GM13977 (cell line): Measurements from ENCODE around the gene MLN.

Source experiments
- DNase-seq: peaks from one replicate; pipeline ENCODE4 v3.0.0; 2012; ENCODE audit warnings: low spot score
- in situ Hi-C: fragments of 300-500 bp; cut with MboI; formaldehyde crosslinking; loops from one replicate; pipeline ENCODE4 v1.12.0; 2022; ENCODE audit warnings: low sequenced_read_pairs, low pct_unique_long_range_greater_than_20kb, mixed read lengths, inconsistent platforms; ENCODE audit not compliant: unreplicated experiment
- TF ChIP-seq, protein P1 (sequence below): IDR thresholded peaks from 2 replicates; pipeline ENCODE4 v1.5.1; 2012; ENCODE audit warnings: mild to moderate bottlenecking, control low read depth; ENCODE audit not compliant: insufficient read depth; ENCODE audit errors: extremely low read depth, missing control alignments

The MLN gene

DNA sequence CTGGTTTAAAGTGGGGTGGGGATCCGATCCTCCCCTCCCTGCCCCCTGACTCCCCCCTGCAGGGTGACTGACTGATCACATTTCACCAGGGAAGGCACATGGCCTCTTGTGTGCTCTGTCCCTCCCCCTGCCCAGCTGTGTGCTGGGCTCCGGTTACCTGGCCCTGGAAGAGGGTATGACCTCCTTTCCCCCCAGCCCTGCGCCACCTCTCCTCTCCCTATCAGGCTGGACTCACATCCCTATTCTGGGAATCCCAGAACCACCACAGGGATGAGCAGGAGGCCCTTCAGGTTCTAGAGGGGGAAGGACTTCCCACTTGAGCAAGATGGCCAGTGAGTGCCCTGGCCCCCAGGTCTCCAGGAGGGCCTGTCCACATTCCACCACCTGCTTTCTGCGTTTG is 55.0 kb downstream of the MLN start:
- TF ChIP-seq, protein P1, sequence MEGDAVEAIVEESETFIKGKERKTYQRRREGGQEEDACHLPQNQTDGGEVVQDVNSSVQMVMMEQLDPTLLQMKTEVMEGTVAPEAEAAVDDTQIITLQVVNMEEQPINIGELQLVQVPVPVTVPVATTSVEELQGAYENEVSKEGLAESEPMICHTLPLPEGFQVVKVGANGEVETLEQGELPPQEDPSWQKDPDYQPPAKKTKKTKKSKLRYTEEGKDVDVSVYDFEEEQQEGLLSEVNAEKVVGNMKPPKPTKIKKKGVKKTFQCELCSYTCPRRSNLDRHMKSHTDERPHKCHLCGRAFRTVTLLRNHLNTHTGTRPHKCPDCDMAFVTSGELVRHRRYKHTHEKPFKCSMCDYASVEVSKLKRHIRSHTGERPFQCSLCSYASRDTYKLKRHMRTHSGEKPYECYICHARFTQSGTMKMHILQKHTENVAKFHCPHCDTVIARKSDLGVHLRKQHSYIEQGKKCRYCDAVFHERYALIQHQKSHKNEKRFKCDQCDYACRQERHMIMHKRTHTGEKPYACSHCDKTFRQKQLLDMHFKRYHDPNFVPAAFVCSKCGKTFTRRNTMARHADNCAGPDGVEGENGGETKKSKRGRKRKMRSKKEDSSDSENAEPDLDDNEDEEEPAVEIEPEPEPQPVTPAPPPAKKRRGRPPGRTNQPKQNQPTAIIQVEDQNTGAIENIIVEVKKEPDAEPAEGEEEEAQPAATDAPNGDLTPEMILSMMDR: no peak
- DNase-seq: no peak
- in situ Hi-C loops: no loop called here

DNA sequence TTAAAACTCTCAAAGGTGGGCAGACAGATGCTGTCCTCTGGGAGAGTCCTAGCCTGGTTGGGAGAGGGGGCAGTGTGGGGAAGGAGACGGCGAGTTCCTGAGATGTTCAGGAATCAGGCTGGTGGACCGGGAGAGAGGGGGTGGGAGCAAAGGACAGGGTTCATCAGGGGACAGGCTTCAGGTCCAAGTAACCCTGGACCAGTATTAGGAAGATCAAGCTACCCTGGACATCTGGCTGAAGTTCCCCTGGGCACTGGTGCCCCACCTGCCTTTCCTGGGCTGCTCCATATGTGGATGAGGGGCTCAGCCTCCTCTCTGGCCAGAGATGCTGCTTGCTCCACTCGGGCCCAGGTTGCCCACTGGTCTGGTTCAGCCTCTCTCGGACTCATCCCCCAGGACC is 56.0 kb downstream of the MLN start:
- TF ChIP-seq, protein P1: no peak
- no peak for DNase-seq
- in situ Hi-C loops: no loop called here

GRCh38 chr6:33746651-33747100 is 57.1 kb downstream of the MLN start, which contains the start of gene IP6K3:
IP6K3 (minus strand) TSS chr6:33746905; CDS start chr6:33735476, 11,429 bp downstream.
- TF ChIP-seq, protein P1: no peak
- in situ Hi-C loops: no loop called here
- DNase-seq: no peak

GRCh38 chr6:33746036-33746600 is 57.7 kb downstream of the MLN start:
- no peak for DNase-seq
- TF ChIP-seq, protein P1: no peak
- in situ Hi-C loops: no loop called here

GRCh38 chr6:33745548-33745947 is 58.3 kb downstream of the MLN start:
- no peak for DNase-seq
- in situ Hi-C loops: no loop called here
- TF ChIP-seq, protein P1: no peak

- in situ Hi-C loops: no loop called here
Observed at GRCh38 chr6:33744895-33745546, 58.8 kb downstream of the MLN start.

More at GRCh38 chr6:33744895-33745546, 58.8 kb downstream of the MLN start:
- TF ChIP-seq, protein P1: no peak
- no peak for DNase-seq
